Measurements from ENCODE around the gene KIAA1328.

GRCh38 chr18:36950960-36951359 is 122.0 kb downstream of the KIAA1328 start:
- TF ChIP-seq EZH2 (IDR thresholded peaks at IDR 0.05; ENCODE audit: insufficient read depth, poor library complexity, severe bottlenecking) = no peak
- TF ChIP-seq EZH2phosphoT487 (IDR thresholded peaks at IDR 0.05; ENCODE audit: insufficient read depth, low read depth) = no peak
